ENCODE measurements around the gene PSMB10.

DNA sequence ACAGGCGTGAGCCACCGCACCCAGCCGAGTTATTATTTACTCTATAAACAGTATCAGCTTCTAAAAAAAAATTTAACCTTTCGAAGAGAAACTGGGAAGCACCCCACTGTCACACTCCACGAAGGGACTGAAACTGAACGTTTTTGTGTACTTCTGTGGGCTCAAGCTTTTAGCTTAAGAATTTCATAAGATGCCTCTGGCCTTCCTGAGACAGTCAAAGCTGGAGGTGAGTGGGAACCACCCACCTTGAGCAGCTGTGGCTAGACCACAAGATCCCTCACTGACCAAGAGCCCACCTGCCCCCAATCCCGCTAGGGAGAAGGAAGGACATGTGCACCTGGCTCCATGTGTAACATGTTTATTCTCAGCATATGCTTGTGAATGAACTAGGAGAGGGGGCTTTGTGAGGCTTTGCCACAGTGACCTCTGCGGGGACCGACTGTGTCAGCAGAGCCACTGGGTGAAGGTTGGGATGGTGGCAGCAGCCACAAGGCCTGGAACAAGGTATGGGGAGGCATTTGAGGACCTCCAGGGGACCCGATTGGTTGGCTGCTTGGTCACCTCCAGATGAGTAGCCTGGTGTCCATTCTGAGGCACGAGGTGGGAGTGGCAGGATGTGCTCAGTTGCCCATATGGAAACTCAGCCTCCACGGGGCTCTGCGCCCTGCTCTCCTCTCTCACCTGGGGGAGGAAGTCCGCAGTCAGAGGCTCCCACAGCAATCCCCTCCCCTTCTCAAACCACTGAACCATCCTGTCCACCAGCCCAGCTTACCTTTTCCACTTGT, 38.9 kb upstream of the PSMB10 start:
- no peak for TF ChIP-seq EZH2phosphoT487 (IDR thresholded peaks at IDR 0.05; ENCODE audit: low read depth)
- TF ChIP-seq, protein P1, sequence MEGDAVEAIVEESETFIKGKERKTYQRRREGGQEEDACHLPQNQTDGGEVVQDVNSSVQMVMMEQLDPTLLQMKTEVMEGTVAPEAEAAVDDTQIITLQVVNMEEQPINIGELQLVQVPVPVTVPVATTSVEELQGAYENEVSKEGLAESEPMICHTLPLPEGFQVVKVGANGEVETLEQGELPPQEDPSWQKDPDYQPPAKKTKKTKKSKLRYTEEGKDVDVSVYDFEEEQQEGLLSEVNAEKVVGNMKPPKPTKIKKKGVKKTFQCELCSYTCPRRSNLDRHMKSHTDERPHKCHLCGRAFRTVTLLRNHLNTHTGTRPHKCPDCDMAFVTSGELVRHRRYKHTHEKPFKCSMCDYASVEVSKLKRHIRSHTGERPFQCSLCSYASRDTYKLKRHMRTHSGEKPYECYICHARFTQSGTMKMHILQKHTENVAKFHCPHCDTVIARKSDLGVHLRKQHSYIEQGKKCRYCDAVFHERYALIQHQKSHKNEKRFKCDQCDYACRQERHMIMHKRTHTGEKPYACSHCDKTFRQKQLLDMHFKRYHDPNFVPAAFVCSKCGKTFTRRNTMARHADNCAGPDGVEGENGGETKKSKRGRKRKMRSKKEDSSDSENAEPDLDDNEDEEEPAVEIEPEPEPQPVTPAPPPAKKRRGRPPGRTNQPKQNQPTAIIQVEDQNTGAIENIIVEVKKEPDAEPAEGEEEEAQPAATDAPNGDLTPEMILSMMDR (IDR thresholded peaks at IDR 0.05; ENCODE audit: low read depth, low read length) = no peak
